Right ventricle myocardium inferior (tissue), 1 donor: ENCODE data around the gene YIPF2. TPM values are rescaled to one million over a fixed set of nuclear protein-coding genes. Genes with fewer than 3 reads are reported as not detected.
"Not testable (repeated sequence)": the region's sequence is repeated elsewhere in the genome, so short reads cannot be mapped to it uniquely, and the experiment has no call there.

ENCODE experiments used
- ATAC-seq: fragments of 200-7000 bp; cut with Tn5 transposase; one replicate; pipeline ENCODE4 v1.9.1; 2020; ENCODE audit warnings: mild to moderate bottlenecking, moderate library complexity
- DNase-seq: peaks from one replicate; pipeline ENCODE4 v3.0.0; 2021; ENCODE audit errors: missing footprints
- intact Hi-C: fragments of 100-400 bp; cut with DNase I; formaldehyde crosslinking; loops from one replicate; pipeline ENCODE4 v1.11.0; 2022
- total RNA-seq: library from RNA; stranded (reverse); fragmentation: NEBNext Ultra II Directional; extraction: Animal tissue kit (Norgen Biotek cat#: 25700); gene quantifications from one replicate; pipeline ENCODE4 v1.2.1, GENCODE V29; 2021
- donor health status: DM: no; HTN: yes; CAD: no; lungs with severe emphysema.

Gene YIPF2
- total RNA-seq, 1 donor from 2014 or later = 15.2 TPM

DNA sequence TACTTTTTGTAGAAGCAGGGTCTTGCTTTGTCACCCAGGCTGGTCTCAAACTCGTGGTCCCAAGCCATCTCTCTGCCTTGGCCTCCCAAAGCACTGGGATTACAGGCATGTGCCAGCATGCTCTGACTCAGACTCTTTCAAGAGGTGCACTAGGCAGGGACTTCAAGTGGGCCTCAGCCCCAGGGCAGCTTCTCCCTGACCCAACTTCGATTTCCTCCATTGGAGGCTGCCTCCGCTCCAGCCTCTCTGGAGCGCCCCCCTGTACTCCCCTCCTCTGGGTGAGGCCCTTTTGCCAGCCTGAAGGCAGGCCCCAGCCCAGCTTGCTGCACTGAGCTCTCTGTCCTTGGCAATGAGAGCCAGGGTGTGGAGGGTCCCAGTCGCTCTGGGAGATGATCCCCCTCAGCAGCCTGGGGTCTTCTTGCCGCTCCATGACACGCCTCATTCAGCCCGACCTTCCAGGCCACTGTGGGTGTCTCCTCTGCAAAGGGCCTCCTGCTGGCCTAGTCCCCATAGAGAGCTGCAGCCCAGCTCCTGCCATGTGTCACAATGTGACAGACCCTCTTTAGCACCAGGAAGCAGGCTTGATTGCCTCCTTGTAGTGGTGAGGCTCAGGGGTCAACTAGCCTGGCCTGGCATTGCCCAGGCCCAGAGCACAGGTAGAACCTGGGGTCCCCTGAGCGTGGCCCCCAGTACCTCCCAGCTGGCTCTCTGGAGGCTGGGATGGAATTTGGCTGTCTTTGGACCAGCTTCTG is 40.6 kb downstream of the YIPF2 start:
- DNase-seq = no peak
- ATAC-seq = no peak
- intact Hi-C loops = no loop called here

DNA sequence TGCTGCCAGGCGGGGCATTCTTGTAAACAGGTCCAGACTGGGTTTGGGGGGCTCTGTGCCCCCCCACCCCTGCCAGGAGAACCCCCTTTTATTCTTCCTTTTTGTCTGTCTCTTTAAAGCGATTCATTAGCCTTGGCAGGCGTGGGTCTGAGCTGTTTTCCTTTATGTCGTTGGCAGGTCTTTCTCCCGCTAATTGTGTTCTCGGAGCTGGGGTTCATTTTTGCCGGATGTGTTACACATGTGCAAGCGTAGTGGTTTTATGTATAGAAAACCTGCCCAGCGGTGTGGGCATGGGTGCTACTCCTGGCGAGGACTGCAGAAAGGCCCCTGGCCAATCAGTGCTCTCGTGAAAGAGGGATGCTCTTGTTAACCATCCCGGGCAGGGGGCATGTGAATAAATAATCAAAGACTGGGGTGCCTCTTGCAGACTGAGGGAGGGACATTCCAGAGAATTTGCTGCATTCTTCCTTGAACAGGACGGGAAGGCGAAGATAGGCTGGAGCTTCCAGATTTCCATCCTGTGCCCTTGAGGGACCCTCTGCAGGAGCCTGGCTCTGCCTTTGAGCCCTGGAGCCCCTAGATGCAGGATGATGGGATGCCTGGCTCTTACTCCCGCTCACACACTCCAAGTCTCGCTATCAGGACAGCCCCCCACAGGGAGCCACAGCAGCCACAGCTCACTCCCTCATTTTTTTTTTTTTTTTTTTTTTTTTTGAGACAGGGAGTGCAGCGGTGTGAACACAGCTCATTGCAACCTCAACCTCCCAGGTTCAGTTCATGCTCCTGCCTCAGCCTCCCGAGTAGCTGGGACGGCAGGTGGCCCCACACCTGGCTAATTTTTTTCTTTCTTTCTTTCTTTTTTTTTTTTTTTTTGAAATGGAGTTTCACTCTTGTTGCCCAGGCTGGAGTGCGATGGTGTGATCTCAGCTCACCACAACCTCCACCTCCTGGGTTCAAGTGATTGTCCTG is 43.0 kb downstream of the YIPF2 start:
- DNase-seq (no peak), ATAC-seq (no peak)
- intact Hi-C loops = no loop called here

DNA sequence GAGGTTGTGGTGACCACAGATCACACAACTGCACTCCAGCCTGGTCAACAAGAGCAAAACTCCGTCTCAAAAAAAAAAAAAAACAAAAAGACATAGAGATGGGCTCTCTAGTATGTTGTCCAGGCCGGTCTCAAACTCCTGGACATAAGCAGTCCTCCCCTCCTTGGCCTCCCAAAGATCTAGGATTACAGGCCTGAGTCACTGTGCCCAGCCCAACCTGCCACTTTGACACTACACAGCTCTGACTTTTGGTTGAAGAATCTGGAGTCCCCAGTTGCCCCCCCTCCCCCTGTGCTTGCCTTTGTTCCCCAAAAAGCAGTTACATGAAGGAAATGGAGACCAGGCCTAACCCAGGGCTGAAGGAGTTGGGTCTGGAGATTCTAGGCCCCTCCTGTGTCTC is 44.2 kb downstream of the YIPF2 start:
- ATAC-seq = no peak
- intact Hi-C loops = no loop called here
- DNase-seq = no peak

DNA sequence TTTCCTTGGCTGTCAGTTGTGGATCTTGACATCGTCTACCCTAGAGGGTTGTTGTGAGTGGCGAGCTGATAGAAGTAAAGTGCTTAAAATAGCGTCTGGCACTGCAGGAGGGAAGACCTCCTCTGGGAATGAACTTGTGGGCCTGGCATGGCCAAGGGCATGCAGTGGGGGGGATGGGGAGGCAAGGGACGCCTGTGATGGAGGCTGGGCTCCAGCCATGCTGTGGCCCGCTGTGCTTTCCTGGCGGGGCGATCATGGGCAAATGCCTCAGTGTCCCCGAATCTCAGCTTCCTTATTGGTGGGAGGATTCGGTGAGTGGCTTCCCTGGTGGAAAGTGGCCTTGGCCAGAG is 46.4 kb downstream of the YIPF2 start:
- intact Hi-C loops = no loop called here
- ATAC-seq = peak; percentile 79
- no peak for DNase-seq

DNA sequence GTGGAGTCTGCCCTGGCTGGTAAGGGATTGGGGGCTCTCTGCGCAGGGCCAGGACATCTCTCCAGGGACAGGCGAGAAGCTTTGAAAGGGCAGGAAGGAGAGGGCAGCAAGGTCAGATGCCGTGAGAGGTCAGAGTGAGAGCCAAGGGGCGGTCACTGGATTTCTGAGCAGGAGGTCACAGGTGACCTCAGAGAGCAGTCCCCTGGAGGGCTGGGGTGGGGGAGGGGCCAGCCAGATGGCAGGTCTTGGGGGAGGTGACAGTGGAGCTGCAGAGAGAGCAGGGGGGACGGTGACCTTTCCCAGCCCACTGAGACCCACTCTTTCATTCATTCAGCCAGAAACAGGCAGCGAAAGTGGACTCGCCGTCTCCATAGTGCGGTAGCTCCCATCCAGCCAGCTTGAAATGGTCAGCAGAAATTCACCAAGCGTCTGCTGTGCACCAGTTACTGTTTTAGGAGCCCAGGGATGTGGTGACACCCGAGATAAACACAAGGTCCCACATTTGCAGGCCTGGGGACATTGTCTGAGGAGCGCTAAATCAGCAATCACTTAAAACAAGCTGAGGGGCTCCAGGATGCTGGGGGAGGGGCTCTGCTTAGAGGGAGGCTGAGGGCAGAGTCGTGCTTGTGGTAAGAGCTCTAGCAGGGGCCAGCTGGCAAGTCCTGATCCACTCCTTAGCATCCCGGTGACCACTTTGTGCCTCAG is 46.9 kb downstream of the YIPF2 start:
- intact Hi-C loops = no loop called here
- ATAC-seq = peak; percentile 15
- DNase-seq = no peak

DNA sequence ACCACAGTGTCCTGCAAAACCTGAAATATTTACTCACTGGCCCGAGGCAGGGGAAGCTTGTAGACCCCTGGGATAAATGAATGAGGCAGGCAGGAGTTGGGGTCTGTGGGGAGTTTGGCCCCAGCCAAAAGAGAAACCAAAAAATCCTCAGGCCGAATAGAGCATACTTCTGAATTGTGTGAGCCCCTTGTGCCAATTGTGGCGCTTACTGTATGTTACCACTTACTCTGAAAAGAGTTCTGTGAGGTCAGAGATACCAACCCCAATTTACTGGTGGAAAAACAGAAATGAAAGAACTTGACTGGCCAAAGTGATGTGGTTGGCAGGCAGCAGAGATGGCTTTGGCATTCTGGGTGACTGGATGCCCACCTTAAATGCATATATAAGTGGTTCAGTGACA is 50.2 kb downstream of the YIPF2 start:
- intact Hi-C loops = no loop called here
- DNase-seq (no peak), ATAC-seq (no peak)

DNA sequence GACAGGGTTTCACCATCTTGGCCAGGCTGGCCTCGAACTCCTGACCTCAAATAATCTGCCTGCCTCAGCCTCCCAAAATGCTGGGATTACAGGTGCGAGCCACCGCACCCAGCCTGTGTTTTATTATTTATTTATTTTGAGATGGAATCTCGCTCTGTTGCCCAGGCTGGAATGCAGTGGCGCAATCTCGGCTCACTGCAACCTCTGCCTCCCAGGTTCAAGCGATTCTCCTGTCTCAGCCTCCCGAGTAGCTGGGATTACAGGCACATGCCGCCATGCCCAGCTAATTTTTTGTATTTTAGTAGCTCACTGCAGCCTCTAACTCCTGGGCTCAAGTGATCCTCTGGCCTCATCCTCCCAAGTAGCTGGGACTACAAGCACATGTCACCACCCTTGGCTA is 50.8 kb downstream of the YIPF2 start:
- intact Hi-C loops, DNase-seq: not testable (repeated sequence)

DNA sequence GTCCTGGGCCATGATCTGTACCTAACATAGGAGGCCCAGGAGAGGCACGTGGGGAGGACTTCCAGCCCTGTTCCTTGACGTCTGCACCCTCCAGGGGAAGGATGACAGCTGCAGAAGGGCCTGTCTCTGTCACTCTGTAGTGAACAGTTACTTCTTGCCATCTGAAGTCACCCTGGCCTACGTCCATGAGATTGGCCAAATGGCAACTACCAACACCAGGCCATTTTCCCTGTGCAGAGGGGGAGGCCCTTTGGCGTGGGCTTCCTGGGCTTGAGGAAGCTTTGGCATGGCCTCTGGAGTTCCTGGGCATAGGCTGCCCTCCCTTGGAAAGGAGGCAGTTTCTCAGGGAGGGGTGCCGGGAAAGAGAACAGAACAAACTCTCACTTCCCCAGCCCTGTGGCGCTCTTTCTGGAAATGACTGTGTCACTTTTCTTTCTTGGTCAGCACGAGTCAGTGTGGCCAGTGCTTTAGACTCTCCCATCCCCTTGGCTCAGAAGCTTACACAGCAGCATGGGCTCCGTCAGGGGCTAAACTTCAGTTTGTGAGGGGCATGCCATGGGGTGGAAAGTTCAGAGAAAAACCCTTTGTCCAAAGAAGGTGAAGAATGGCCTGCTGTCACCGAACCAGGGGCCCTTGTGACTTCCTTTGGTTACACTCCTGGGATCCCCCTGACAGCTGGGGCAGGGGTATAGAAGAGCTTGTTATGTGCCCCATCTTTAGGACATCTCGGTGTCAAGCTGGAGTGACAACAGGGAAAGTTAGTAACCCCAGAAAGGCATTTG is 51.8 kb downstream of the YIPF2 start:
- DNase-seq (no peak), ATAC-seq (peak; percentile 45)
- intact Hi-C loops = no loop called here

More for the DNA sequence above, 50.8 kb downstream of the YIPF2 start:
- not testable (repeated sequence) for ATAC-seq

DNA sequence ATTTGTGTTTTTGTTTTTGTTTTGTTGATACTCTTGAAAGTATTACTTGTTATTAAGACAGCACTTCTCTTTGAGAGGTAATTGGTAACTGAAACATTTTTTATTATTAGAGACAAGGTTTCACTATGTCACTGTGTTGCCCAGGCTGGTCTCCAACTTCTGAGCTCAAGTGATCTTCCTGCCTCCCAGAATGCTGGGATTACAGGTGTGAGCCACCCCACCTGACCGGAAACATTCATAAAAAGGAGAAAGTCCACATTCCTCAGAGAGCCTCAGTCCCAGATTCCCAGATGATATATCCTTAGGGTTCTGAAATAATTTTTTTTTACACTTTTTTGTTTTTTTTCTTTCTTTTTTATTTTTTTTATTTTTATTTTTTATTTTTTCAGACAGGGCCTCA is 54.4 kb downstream of the YIPF2 start:
- DNase-seq = no peak
- intact Hi-C loops = no loop called here

DNA sequence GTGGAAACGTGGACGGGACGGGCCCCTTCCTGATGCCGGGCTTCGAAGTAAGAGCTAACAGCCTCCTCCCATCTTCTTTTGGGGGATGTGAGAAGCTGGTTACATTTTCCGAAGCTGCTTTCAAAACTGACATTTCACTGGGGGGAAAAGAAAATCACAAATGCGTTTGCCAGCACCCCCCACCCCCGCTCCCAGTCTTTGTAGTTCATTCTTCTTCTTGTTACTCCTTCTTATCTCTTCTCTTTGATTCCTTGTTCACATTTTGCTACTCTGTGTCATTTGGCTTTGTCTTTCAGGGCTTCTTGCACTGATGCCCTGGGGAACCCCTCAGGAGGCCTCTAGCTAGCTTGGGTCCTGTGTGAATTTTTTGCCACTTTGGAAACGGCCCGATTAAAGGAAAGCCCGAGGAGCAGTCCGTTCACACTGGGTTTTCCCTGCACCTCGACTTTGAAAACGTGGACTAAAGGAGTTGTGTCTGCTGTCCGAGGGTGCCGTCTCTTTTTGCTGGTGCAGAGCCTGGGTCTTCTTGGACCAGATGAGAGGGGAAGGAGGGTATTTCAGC is 55.8 kb downstream of the YIPF2 start:
- DNase-seq (no peak), ATAC-seq (no peak)
- intact Hi-C loops = no loop called here

More for the DNA sequence above, 54.4 kb downstream of the YIPF2 start:
- ATAC-seq = no peak

Other genes with a start within 250 kb of the YIPF2 start
- 28.0 TPM for gene QTRT1, start 227.2 kb downstream of the YIPF2 start, total RNA-seq
- gene DNM2, start 210.6 kb downstream of the YIPF2 start, total RNA-seq = 177 TPM
- gene TMED1, start 92.4 kb downstream of the YIPF2 start, total RNA-seq = 30.3 TPM
- 1.5 TPM for gene C19orf38, start 80.2 kb downstream of the YIPF2 start, total RNA-seq
- 39.5 TPM for gene CARM1, start 57.1 kb downstream of the YIPF2 start, total RNA-seq
- gene TIMM29, start 172 bp upstream of the YIPF2 start, total RNA-seq = 15.3 TPM
- gene SMARCA4, start 32.4 kb upstream of the YIPF2 start, total RNA-seq = 33.8 TPM
- 12.8 TPM for gene LDLR, start 160.8 kb upstream of the YIPF2 start, total RNA-seq
- gene SPC24, start 227.1 kb upstream of the YIPF2 start, total RNA-seq = 8.6 TPM